RKO (cell line): Measurements from ENCODE around the gene NFATC3.

Experiments used
- DNase-seq: peaks from one replicate; pipeline ENCODE4 v3.0.0-alpha.2; 2016; ENCODE audit warnings: low spot score

NFATC3 gene

DNA sequence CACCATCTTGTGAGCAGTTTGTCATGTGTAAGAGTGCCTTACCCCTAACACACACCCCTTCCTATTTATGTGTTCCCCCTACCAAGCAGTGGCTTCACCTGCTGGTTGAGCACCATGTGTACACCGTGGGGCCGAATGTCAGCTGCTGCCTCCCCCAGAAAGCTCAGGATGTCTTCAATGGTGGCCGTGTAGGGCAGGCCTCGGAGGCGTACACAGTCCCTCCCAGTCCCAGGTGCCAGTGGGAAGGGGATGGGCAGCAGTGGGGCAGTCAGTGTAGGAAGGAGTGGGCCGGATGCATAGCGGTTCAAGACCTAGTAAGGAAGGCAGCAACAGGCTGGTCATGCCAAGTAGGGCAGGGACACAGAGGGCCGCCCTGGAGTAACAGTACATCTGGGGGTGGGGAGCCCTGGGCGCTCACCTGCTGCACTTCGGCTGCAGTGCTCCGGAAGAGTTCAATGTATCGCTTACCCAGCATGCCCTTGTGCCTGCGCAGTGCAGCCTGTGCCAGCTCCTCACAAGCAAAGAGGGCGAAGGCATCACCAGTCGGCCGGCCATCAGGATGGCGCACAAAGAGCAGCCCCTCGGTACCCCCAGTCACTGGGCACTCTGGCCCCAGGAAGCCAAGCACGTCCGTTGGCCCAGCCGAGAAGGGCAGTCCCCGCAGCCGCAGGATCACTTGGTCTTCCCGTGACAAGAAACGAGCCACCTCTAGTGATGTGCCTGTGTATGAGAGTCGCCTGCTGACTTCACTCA lies 146.4 kb downstream of the NFATC3 start:
- no peak for DNase-seq

DNA sequence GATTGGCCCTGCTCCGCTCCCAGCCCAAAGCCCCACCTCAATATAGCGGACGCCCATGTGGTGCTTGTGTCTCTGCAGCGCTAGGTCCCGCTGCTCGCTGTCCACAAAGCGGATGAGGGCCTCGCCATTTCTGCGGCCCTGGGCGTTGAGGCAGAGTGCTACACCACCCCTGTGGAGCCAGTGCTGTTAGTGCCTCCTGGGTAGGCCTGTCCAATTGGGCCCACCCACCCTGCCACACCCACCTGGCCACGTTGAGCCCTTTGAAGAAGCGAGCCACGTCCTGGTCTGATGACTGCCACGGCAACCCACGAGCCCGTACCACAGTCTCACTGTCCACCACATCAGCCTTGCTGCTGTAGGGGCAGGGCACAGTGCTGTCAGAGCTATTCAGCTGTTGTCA lies 147.2 kb downstream of the NFATC3 start:
- DNase-seq: no peak

GRCh38 chr16:68233085-68233834 lies 148.1 kb downstream of the NFATC3 start:
- no peak for DNase-seq

GRCh38 chr16:68233835-68234187 lies 148.6 kb downstream of the NFATC3 start:
- no peak for DNase-seq

- peak; percentile 51 for DNase-seq
These were observed 149.3 kb downstream of the NFATC3 start for GRCh38 chr16:68234188-68235107.

DNA sequence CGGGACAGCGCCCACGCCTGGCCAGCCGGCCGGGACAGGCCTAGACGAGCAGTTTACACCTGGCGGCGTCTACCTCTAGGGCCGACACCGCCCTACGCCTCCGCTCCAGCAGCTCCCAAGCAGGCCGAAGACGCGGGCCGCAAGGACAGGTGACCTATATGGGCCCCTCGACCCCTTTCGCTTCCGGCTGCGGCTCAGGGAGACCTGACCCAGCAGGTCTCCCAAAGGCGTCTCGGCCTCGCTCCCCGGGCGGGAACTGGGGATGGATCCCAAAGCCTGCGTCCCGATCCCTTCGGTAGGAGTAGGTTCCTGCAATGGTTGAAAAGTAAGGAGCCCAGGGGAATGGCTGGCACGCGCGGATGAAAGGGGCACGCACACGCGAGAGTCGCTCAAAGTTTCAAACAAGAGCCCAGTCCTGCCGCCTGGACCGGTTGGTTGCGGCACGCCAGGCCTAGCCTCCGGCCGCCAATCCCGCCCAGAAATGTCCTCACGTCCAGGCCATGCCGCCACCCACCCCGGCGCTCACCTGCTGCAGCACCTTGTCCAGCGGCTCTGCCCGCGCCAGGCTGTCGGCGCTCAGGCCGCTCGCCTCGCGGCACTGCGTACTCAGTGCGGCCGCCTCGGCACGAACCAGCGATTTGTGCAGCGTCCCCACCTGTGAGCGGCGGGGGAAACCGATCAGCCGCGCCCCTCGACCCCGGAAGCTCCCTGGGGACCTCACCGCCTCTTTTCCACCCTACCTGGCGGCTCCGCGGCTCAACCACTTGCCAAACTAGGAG lies 150.1 kb downstream of the NFATC3 start:
- peak; percentile 55 for DNase-seq

GRCh38 chr16:68235887-68236136 lies 150.6 kb downstream of the NFATC3 start, which contains the start of gene ESRP2:
ESRP2 (minus strand) TSS chr16:68236127; CDS start chr16:68236045, 82 bp downstream.
- DNase-seq: no peak

DNA sequence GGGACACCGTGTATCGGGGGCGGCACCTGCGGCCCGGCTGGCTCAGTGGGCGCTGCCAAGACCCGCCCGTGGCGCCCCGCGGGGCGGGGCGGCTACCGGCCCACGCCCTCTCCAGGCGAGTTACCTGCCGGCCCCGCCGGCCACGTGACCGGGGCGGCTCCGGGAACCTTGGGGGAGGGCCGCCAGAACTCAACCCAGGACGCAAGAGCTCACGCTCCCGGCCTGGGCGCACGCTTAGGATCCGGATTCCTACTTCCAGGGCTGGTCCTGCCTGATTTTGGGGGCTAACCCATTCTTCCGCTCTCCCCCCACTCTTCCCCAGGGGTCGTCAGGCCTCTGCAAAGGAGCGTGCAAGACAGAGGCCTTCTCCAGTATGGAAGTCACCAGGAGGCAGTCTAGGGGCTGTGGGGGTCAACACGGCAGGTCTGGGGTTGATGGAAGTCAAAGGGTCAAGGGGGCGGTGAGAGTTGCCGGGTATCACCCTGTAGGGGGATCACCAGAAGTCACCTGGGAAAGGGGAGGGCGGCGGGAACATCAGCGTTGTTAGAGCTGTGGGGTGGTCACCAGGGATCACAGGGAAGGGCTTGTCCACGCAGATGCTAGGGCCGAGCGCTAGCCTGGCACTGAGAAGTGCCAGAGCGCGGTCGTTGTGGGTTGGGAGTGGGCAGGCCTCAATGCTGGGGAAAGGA lies 151.1 kb downstream of the NFATC3 start:
- DNase-seq: peak; percentile 72

DNA sequence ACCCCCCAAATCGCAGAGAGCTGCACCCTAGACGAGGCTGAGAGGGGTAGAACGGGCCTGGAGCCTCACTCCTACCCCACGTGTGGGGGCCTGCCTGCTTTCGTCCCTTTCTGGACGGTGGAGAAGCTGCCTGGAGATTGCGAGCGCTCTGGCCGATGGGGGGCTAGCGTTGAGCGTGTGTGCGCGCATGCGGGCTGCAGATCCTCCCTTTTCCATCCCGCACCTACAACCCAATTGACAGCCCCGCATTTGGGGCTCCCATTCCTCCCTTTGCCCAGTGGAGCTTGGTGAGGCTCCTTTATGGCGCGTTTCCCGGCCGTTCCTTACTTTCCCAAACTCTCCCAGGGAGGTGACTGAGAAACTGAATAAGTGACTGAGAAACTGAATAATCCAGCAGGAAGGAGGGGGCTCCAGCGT lies 151.7 kb downstream of the NFATC3 start:
- DNase-seq: no peak

- peak; percentile 99 for DNase-seq
These were observed 152.3 kb downstream of the NFATC3 start for GRCh38 chr16:68237243-68238028.

DNA sequence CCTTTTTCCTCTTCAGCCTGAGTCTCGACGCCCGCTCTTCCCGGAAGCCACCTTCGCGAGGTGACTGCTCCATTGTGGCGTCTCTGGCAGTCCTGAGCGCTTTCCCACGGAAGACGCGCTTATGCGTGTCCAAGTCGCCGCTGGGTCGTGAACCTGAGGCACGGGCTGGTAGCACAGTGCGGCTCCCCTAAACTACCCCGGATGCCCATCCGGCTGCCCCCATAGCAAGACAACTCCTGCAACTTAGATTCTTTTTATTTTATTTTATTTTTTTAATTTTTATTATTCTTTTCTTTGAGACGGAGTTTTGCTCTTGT lies 152.8 kb downstream of the NFATC3 start:
- no peak for DNase-seq

DNA sequence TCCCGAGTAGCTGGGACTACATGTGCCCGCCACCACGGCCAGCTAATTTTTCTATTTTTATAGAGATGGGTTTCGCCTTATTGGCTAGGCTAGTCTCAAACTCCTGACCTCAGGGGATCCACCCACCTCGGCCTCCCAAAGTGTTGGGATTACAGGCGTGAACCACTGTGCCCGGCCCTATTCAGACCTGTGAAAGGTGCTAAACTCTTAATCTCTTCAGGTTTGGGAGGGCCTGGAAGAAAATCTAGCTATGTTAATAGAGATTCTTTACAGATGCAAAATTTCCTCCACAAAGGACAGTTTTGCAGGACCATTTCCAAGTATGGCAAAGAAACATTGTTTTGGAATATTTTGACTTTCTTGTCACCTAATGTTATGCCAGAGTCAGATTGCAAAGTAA lies 156.9 kb downstream of the NFATC3 start:
- no peak for DNase-seq

DNA sequence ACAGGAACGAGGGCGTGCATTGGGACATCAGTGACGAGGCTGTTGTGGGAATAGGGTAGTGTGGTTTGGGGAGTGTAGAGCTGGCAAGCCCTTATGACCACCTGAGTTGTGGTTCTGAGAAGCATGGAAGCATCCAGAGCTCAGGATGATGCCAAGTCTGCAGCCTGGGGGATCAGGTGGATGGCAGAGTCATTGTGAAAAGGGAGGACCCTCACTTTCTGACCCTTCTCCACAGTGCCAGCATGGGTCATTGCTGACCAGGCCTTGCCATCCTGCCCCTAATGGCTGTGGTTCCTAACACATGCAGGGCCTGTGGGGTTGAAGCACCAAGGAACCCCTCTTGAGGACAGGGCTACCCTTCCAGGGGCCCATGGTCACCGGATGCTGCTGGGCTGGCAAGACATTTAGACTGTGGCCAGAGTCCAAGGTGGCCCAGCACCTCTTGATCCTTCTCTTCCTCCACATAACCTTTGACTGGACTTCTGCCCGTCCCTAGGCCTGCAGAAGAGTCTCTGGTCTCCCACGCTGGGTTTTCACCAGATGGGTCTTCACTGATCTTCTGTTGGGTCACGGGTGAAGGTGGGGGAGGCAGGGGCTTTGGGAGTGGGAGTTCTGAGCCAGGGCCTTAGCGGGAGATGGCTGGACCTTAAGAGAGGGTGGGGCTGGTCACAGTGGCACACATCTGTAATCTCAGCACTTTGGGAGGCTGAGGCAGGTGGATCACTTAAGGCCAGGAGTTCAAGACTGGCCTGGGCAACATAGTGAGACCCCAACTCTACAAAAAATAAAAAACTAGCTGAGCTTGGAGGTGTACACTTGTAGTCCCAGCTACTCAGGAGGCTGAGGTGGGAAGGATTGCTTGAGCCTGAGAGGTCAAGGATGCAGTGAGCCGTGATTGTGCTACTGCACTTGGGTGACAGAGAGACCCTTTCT lies 158.0 kb downstream of the NFATC3 start:
- DNase-seq: no peak

- DNase-seq: no peak
These were observed 159.3 kb downstream of the NFATC3 start for GRCh38 chr16:68244481-68244902.

DNA sequence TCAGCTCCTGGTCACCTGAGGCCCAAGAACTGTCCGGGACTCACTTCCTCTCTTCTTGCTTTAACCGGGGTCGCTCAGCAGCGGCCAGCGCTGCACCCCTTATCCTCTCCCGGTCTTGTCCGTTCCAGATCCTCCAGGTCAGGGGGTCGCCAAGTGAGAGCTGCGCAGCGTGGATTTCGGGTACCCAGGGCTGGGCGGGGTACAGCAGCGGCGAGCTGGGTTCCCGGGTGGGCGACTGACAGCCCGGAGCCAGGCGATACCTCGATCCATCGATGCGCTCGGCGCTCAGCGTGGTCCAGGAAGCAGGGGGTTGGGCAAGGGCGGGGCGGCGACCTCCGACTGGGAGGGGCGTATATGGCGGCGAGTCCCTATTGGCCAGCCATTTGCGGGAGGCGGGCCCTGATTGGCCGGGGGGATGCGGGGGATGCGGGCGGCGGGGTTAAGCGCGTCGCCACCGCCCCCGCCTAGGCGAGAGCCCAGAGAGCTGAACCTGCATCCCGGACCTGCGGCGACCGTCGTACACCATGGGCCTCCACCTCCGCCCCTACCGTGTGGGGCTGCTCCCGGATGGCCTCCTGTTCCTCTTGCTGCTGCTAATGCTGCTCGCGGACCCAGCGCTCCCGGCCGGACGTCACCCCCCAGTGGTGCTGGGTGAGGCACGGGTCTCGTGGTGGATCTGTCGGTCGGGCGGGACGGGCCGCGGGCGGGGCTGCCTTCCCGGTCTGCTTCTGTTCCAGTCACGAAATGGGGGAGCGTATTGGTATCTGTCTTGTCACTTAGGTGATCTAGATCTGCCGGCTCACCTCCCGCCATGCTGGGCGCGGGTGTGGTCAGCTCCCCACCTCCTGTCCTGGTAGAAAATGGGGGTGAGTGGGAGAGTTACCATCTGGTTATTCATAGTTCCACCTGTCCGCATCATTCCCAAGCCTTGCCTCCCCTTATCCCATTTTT lies 160.0 kb downstream of the NFATC3 start, which contains the start of gene PLA2G15:
Gene PLA2G15, plus strand, starts transcription at position 471 of the 951 bp plus-strand sequence. Its CDS starts 54 bp downstream, at position 525.
- peak; percentile 90 for DNase-seq

- no peak for DNase-seq
These were observed 161.0 kb downstream of the NFATC3 start for GRCh38 chr16:68246121-68246520.

DNA sequence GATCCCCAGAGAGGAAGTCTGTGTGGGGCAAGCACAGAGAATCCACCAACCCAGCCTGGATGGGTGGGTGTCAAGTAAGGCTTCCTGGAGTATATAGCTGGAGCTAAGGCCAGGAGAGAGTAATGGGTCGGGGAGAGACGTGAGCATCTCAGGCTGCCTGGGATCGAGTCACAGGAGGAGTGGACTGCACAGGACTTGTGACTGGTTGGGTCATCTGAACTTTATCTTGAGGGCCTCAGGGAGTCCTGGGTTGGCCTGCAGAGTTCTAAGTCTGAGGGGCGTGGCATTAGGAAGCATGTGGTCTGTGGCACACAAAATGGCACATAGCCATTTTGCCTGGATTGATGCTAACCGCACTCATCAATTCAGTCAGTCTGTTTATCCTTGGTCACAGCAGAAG lies 161.5 kb downstream of the NFATC3 start:
- no peak for DNase-seq

DNA sequence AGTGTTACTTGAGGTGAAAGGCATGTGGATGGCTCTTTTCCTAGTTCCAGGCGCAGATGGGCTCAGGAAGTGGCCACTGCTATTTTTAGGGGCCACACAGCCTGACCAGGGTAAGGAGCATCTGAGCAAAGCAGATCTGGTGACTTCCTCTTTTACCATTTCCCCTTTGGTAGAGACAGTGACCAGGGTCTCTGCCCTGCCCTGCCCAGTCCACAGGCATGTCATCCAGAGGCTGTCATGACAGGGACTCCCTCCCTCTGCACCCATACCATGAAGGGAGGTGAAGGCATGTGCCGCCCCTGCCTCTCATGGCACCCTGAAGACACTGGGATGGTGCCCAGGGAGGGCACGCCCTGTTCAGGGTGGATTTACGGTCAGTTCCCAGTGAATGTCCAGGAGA lies 162.2 kb downstream of the NFATC3 start:
- no peak for DNase-seq
